Adrenal gland (tissue), 12 donors: ENCODE data around the gene COL25A1. TPM values are rescaled to one million over a fixed set of nuclear protein-coding genes. Genes with fewer than 3 reads are reported as not detected.

Source experiments
- DNase-seq, 7 donors: peaks; one replicate each; pipeline ENCODE4 v3.0.0-alpha.2; 2019 to 2020
- H3K27ac ChIP-seq, 5 donors: fragments of 200-600 bp; sonication (generic) in 4 of 5; 1 replicate in 3 of 5; 2 replicates in 2 of 5; pipeline versions ENCODE4 v1.5.1 to v1.8.0; 2016 to 2020; ENCODE audit warnings: mild to moderate bottlenecking in 1 of 5
- H3K27me3 ChIP-seq: fragments of 200-600 bp; 2 replicates; pipeline ENCODE4 v1.8.0; 2021
- H3K36me3 ChIP-seq, 2 donors: fragments of 200-600 bp; replicated peaks in 1 of 2; 1 replicate in 1 of 2; 2 replicates in 1 of 2; pipeline versions ENCODE4 v1.5.1 to v1.8.0; 2018 to 2022
- H3K4me1 ChIP-seq, 2 donors: fragments of 200-600 bp; replicated peaks in 1 of 2; 1 replicate in 1 of 2; 2 replicates in 1 of 2; pipeline versions ENCODE4 v1.5.1 to v1.8.0; 2018 to 2021
- H3K4me3 ChIP-seq, 4 donors: fragments of 200-600 bp; sonication (generic) in 3 of 4; one replicate each; pipeline ENCODE4 v1.5.1; 2016 to 2018
- H3K9me3 ChIP-seq, 3 donors: fragments of 200-600 bp; sonication (generic) in 1 of 3; replicated peaks in 1 of 3; 1 replicate in 2 of 3; 2 replicates in 1 of 3; pipeline versions ENCODE4 v1.5.1 to v1.8.0; 2016 to 2021
- POLR2A ChIP-seq, 2 donors: fragments of 450-650 bp; IDR thresholded peaks; one replicate each; pipeline ENCODE4 v1.6.1; 2017; ENCODE audit warnings: antibody characterized with exemption in 2 of 2, mild to moderate bottlenecking in 2 of 2, moderate library complexity in 1 of 2
- WGBS, 4 donors: extraction: QIAGEN DNeasy Blood & Tissue Kit in 2 of 4; methylation state at CpG; one replicate each; pipeline versions ENCODE4 v1.1.5 to v1.1.7; 2013 to 2017; 5-methylcytosine and 5-hydroxymethylcytosine counted together
- intact Hi-C, 2 donors: fragments of 100-400 bp; cut with DNase I; formaldehyde crosslinking; loops; one replicate each; pipeline versions ENCODE4 v1.14.1 to v1.15.0; 2022 to 2023
- polyA plus RNA-seq, 3 donors: library from polyadenylated mRNA; stranded (reverse); fragments of 200-250 nt in 2 of 3; fragments of 350-450 nt in 1 of 3; fragmentation: Illumina TruSeq in 1 of 3; extraction: RNeasy Lipid Tissue Mini Kit (QIAGEN cat#74804) in 1 of 3; gene quantifications; one replicate each; pipeline ENCODE4 v1.2.3, GENCODE V29; 2013 to 2014
- total RNA-seq, 9 donors: library from RNA; depleted of rRNA in 4 of 9; stranded (reverse); fragments of >200 nt in 4 of 9; fragments of 120-200 nt in 1 of 9; fragmentation: NEBNext Ultra II Directional in 1 of 9; extraction: Animal tissue kit (Norgen Biotek cat#: 25700) in 1 of 9; gene quantifications; one replicate each; pipeline versions ENCODE4 v1.1.0 to v1.2.4, GENCODE V29; 2013 to 2023
- TF ChIP-seq, protein P1 (sequence below), 6 experiments: fragments of 450-650 bp in 4 of 6; fragments of 200-600 bp in 2 of 6; sonication (generic) in 1 of 6; IDR thresholded peaks; 1 replicate in 5 of 6; 2 replicates in 1 of 6; pipeline versions ENCODE4 v1.5.1 to v1.8.0; 2016 to 2021; ENCODE audit warnings: antibody characterized with exemption in 6 of 6, mild to moderate bottlenecking in 2 of 6, moderate library complexity in 1 of 6
- donor health status: healthy with polysubstance abuse.
- donor health status: Bipolar disorder and iron deficiency.
- donor health status: DM: yes; HTN: yes; CAD: no.
- donor health status: DM: no; HTN: no; CAD: no.
- donor health status: DM: no; HTN: no; CAD: no.
- donor health status: DM: yes; HTN: yes; CAD: no.

Gene COL25A1
- total and polyA plus RNA-seq, 12 donors = 0.05 to 2.1 (median 0.47) TPM

DNA sequence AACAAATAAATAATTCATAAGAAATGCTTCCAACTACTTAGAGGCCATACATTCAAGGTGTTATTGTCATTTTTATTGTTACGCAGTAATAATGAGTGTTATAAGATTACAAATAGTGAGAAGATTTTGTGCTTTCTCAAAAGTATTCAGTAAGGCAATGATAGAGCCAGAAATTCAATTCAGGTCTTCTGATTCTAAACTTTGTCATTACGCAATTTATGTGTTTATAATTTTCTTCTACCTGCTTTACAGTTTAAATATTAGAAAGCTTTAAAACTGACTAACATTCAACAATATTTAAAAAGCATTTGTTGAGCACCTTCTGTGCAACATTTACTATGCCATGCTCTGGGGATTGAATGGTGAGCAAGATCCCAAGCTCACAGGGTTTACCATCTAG, 356.2 kb downstream of the COL25A1 start:
- WGBS, 4 donors = 88 to 95% (median 93%) methylated on average over 2 of the region's 2 CpGs
- no peak for DNase-seq
- Histone ChIP-seq H3K36me3 (no peaks in the 10 kb centered on the region), H3K4me1 (no peaks in the 10 kb centered on the region), H3K27ac (no peak overlapping the region), H3K4me3 (no peak overlapping the region), H3K9me3 (no peaks in the 10 kb centered on the region), H3K27me3 (no peaks in the 10 kb centered on the region)
- intact Hi-C loops = no loop called here
- TF ChIP-seq, protein P1, sequence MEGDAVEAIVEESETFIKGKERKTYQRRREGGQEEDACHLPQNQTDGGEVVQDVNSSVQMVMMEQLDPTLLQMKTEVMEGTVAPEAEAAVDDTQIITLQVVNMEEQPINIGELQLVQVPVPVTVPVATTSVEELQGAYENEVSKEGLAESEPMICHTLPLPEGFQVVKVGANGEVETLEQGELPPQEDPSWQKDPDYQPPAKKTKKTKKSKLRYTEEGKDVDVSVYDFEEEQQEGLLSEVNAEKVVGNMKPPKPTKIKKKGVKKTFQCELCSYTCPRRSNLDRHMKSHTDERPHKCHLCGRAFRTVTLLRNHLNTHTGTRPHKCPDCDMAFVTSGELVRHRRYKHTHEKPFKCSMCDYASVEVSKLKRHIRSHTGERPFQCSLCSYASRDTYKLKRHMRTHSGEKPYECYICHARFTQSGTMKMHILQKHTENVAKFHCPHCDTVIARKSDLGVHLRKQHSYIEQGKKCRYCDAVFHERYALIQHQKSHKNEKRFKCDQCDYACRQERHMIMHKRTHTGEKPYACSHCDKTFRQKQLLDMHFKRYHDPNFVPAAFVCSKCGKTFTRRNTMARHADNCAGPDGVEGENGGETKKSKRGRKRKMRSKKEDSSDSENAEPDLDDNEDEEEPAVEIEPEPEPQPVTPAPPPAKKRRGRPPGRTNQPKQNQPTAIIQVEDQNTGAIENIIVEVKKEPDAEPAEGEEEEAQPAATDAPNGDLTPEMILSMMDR (IDR thresholded peaks at IDR 0.05) = no peak
- no peak for TF ChIP-seq POLR2A (IDR thresholded peaks at IDR 0.05)

DNA sequence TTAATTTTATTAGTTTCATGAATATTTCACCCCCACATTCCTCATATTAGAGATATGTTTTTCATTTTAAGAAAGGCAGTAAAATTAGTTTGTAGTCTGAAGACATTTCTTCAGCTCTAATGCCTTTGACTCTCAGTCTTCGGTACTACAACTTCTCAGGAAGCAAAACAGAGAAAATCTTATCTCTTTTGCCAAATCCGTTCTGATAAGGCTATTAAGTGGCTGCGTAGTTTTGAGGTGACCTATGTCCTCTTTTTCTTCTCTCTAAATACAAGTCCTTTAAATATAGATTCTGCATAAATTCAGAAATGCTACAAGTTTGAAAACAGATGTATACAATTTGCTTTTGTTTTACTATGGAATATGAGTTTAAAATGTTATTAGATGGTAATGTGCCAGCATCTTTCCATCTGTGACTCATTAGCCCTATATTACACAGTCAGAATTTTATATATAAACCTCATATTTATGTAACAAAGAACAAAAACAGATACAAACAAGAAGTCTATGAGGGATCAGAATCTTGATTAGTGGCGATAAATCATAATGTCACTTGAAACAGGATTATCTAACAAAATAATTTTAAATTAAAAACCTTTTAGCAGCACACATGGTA, 358.4 kb downstream of the COL25A1 start:
- H3K9me3 ChIP-seq = no peaks in the 10 kb centered on the region
- no peak overlapping the region for H3K4me3 ChIP-seq
- no peaks in the 10 kb centered on the region for H3K27me3 ChIP-seq
- no peak for DNase-seq
- TF ChIP-seq POLR2A (IDR thresholded peaks at IDR 0.05) = no peak
- TF ChIP-seq, protein P1 (IDR thresholded peaks at IDR 0.05) = no peak
- no peaks in the 10 kb centered on the region for H3K36me3 ChIP-seq
- intact Hi-C loops = no loop called here
- WGBS, 4 donors = 46 to 53% (median 52%) methylated on average over 4 of the region's 4 CpGs
- H3K4me1 ChIP-seq = no peaks in the 10 kb centered on the region
- no peak overlapping the region for H3K27ac ChIP-seq

DNA sequence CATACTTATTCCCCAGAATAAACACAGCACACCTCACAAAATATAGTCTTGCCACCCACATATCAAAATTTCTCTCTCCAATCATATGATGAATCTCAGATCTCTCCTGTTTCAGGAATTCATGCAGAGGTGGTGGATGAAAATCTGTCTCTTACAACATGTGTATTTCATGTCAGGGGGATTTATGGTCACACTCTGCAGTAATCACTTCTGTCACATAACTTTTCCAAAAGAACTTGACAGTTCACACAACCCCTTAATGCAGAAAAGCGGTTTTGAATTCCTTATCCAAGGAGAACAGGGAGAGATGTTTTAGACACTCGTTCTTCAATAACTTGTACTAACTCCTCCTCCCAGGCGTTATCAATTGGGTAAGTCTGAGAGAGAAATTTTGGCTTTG, 359.1 kb downstream of the COL25A1 start:
- no peak for DNase-seq
- Histone ChIP-seq H3K27ac (no peak overlapping the region), H3K9me3 (no peaks in the 10 kb centered on the region), H3K36me3 (no peaks in the 10 kb centered on the region), H3K4me1 (no peaks in the 10 kb centered on the region), H3K4me3 (no peak overlapping the region), H3K27me3 (no peaks in the 10 kb centered on the region)
- TF ChIP-seq, protein P1 (IDR thresholded peaks at IDR 0.05) = no peak
- intact Hi-C loops = no loop called here
- WGBS, 4 donors = 74 to 86% (median 82%) methylated on average over 3 of the region's 3 CpGs

DNA sequence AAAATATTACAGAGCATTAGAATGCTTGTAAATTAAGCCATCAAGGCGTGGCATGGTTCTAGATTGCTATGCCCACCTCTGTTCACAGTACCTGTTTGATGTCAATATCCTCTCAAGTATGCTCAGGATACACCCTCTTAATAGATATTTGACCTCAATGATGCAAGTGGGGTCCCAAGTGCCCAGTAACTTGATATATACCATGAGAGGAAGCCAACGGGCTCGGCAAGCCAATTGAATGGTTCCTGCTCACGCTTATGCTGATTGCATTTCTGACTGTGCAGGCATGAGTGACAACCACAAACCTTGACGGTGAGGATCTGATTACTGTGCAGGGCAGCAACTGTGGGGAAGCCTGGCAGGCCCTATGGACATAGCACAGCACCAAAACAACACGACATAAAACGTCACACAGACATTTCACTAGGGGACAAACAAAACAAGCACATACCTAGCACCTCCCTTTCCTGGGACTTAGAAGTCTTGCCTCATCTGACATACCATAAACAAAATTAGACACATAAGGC, 360.5 kb downstream of the COL25A1 start:
- no peak for DNase-seq
- Histone ChIP-seq H3K27me3 (no peaks in the 10 kb centered on the region), H3K4me3 (no peak overlapping the region), H3K9me3 (no peaks in the 10 kb centered on the region), H3K4me1 (no peaks in the 10 kb centered on the region), H3K27ac (no peak overlapping the region), H3K36me3 (no peaks in the 10 kb centered on the region)
- TF ChIP-seq POLR2A (IDR thresholded peaks at IDR 0.05) = no peak
- TF ChIP-seq, protein P1 (IDR thresholded peaks at IDR 0.05) = no peak
- intact Hi-C loops = no loop called here
- WGBS, 4 donors = 81 to 90% (median 85%) methylated on average over 7 of the region's 7 CpGs
